HTERT RPE-1 (cell line): Measurements from ENCODE around the gene U2SURP.

Experiments
- in situ Hi-C: fragments of 300-500 bp; cut with MboI; formaldehyde crosslinking; loops from 4 replicates; pipeline ENCODE4 v1.14.3; 2020; ENCODE audit warnings: low sequenced_read_pairs

Gene U2SURP

GRCh38 chr3:143098032-143098764 lies 96.8 kb downstream of the U2SURP start:
- in situ Hi-C loops = no loop called here

- in situ Hi-C loops = no loop called here
Observed at GRCh38 chr3:143099210-143099609, 97.8 kb downstream of the U2SURP start.

- in situ Hi-C loops = no loop called here
Observed at GRCh38 chr3:143099690-143100089, 98.3 kb downstream of the U2SURP start.

- in situ Hi-C loops = no loop called here
Observed at GRCh38 chr3:143100451-143100850, 99.1 kb downstream of the U2SURP start.

GRCh38 chr3:143101792-143102381 lies 100.5 kb downstream of the U2SURP start:
- in situ Hi-C loops = no loop called here

- in situ Hi-C loops = no loop called here
Observed at GRCh38 chr3:143103652-143104051, 102.3 kb downstream of the U2SURP start.

- in situ Hi-C loops = no loop called here
Observed at GRCh38 chr3:143105170-143105569, 103.8 kb downstream of the U2SURP start.

- in situ Hi-C loops = no loop called here
Observed at GRCh38 chr3:143109861-143110260, 108.5 kb downstream of the U2SURP start.
